Measurements from ENCODE around the gene STIL. TPM values are rescaled to one million over a fixed set of nuclear protein-coding genes. Genes with fewer than 3 reads are reported as not detected.
"Not testable (repeated sequence)": the region's sequence is repeated elsewhere in the genome, so short reads cannot be mapped to it uniquely, and the experiment has no call there.

Gene STIL
- polyA plus RNA-seq, result 1 to 10 TPM in 2 of 3 donors, under 1 TPM in 1; 0.54 to 1.8 (median 1.1) TPM

DNA sequence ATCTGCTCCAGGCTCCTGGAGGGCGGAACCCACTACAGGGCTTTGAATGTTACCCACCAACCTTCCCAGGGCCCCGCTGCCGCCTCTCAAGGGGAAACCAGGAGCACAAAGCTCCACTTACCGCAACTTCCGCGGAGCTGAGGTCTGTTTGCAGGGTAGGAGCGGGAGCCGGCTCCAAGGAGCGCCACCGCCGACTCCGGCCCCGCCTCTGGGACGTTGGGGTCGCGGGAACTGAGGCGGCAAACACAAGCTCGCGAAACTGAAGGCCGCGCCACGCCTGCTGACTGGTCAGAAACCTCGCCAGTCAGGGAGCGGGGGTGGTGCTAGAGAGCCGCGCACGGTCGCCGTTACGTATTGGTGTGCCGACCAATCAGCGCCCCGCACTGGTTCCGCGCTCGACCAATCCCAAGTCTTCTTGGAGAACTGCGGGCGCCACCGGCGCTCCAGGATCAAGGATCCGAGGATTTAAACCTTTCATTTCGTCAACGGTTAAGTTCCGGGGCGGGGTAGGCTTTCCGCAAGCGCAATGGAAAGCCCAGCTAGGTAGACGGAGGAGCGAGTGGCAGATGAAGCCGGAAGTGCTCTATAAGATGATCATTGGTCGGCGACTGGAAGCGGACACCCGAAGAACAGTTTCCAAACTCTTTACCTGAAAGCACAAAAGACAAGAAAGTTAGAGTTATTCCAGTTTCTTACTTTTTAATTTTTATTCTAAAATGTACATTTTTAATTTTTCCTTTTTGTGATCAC lies at the start of gene STIL:
STIL (minus strand) TSS at position 233 of the 750 bp plus-strand sequence. CDS start 3,828 bp downstream, outside the sequence.
- peaks cover 15 to 18% of the 10 kb centered on the region in 2 donors for H3K4me1 Mint-ChIP-seq
- no peaks in the 10 kb centered on the region for H3K9me3 Mint-ChIP-seq

DNA sequence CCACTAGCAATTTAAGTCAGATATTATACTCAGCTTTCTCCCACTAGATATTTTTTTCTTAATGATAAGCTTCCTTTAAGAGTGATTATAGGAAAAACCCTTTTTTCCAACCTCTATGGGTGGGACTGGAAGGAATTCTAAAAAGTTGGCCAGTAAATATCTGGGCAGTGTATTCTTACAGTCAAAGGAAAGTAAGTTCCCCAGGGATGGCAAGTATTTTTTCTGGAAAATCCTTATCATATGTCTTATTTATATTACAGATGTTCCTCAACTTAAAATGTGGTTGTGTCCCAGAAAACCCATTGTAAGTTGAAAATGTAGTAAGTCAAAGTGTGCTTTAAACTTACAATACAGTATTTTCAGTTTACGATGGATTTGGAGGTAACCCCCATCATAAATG lies 48.9 kb upstream of the STIL start:
- no peak for DNase-seq
- H3K36me3 Mint-ChIP-seq, result no peaks in the 10 kb centered on the region
- no peak overlapping the region for H3K4me3 Mint-ChIP-seq
- H3K4me1 Mint-ChIP-seq, result peaks cover 7 to 11% of the 10 kb centered on the region in 2 donors
- H3K27ac Mint-ChIP-seq, result no peak overlapping the region
- H3K27me3 Mint-ChIP-seq (ENCODE audit: low read depth in 3 of 3), result peaks cover 0 to 3% (median 0%) of the 10 kb centered on the region in 3 donors
- no peaks in the 10 kb centered on the region for H3K9me3 Mint-ChIP-seq

More for the DNA sequence above, at the start of gene STIL:
- DNase-seq, result peak; percentile 94 to 95 (median 94)
- peak within 1 kb of the TSS; percentile 96 to 99 (median 98) for H3K27ac Mint-ChIP-seq
- peak within 1 kb of the TSS; percentile 91 to 99 (median 99) for H3K4me3 Mint-ChIP-seq
- H3K36me3 Mint-ChIP-seq, result no peaks in the 10 kb centered on the region
- peaks cover 4 to 10% (median 6%) of the 10 kb centered on the region in 3 donors for H3K27me3 Mint-ChIP-seq (ENCODE audit: low read depth in 3 of 3)

DNA sequence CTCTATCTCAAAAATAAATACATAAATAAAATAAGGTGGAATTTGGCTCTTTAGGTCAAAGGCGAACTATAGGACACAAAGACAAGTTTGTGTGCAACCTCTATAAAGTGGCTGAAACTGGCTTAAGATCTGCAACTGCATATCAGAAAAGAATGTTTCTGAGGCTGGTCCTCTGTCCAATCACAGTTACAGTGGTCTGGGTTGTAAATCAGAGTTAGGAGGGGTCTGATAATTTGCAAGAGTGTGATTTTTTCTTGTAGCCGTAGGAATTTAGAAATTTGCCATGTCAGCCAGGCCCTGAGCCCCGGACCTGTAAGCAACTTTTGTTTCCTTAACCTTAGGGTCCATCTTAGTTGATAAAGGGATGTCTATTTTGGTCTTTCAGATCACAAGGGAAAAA lies 47.4 kb upstream of the STIL start:
- H3K4me1 Mint-ChIP-seq, result peaks cover 6 to 11% of the 10 kb centered on the region in 2 donors
- H3K4me3 Mint-ChIP-seq, result no peak overlapping the region
- H3K36me3 Mint-ChIP-seq, result no peaks in the 10 kb centered on the region
- peaks cover 0 to 3% (median 0%) of the 10 kb centered on the region in 3 donors for H3K27me3 Mint-ChIP-seq (ENCODE audit: low read depth in 3 of 3)
- no peak overlapping the region for H3K27ac Mint-ChIP-seq
- DNase-seq, result no peak
- no peaks in the 10 kb centered on the region for H3K9me3 Mint-ChIP-seq

DNA sequence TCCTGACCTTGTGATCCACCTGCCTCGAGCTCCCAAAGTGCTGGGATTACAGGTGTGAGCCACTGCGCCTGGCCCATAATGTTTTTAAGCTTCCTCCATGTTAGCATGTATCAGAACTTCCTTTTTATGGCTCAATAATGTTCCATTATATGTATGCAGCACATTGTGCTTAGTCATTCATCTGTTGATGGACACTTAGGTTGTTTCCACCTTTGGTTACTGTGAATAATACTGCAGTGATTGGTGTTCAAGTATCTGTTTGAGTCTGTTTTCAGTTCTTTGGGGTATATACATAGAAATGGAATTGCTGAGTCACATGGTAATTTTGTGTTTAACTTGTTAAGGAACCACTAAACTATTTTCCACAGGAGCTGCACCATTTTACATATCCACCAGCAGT lies 37.4 kb upstream of the STIL start:
- Mint-ChIP-seq H3K36me3 (peaks cover 0 to 13% (median 0%) of the 10 kb centered on the region in 3 donors), H3K27ac (peak overlapping the region in 3 of 6 donors; percentile 6 to 39 (median 30)), H3K27me3 (ENCODE audit: low read depth in 3 of 3) (no peaks in the 10 kb centered on the region), H3K4me1 (peaks cover 16 to 49% of the 10 kb centered on the region in 2 donors), H3K9me3 (no peaks in the 10 kb centered on the region), H3K4me3 (no peak overlapping the region)
- no peak for DNase-seq

DNA sequence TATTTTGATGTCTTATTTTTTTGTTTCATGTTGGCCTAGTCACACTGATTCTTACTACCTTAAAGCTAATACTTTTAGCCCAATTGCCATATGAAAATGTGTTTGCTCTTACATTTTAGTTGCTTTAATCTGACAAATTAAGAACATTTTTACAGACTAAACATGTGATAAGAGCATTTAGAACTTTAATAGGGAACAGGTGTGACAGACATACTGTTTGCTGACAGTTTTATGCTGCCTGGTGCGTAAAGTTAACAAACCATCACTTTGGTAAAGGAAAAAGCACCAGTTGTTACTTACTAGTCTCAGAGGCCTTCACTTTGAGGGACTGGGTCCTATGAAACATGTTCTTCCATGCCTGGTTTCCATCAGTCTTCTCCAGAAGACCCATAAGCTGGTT lies 34.3 kb upstream of the STIL start:
- H3K27me3 Mint-ChIP-seq (ENCODE audit: low read depth in 3 of 3), result no peaks in the 10 kb centered on the region
- H3K9me3 Mint-ChIP-seq, result no peaks in the 10 kb centered on the region
- peaks cover 0 to 13% (median 0%) of the 10 kb centered on the region in 3 donors for H3K36me3 Mint-ChIP-seq
- H3K27ac Mint-ChIP-seq, result no peak overlapping the region
- no peak for DNase-seq
- H3K4me3 Mint-ChIP-seq, result no peak overlapping the region
- H3K4me1 Mint-ChIP-seq, result peaks cover 14 to 42% of the 10 kb centered on the region in 2 donors

DNA sequence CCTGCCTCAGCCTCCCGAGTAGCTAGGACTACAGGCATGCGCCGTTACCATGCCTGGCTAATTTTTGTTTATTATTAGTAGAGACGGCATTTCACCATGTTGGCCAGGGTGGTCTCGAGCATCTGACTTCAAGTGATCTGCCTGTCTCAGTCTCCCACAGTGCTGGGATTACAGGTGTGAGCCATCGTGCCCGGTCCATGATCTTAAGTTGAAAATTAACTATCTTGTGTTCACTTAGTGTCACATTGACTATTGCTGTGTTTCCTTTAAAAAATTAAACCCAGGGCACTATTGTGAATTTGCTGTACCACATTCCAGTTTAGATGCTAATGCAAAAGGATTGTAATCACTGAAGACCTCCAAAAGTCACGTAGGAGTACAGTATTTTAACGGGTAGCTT lies 33.8 kb upstream of the STIL start:
- Mint-ChIP-seq H3K36me3 (peaks cover 0 to 13% (median 0%) of the 10 kb centered on the region in 3 donors), H3K27ac (no peak overlapping the region)

DNA sequence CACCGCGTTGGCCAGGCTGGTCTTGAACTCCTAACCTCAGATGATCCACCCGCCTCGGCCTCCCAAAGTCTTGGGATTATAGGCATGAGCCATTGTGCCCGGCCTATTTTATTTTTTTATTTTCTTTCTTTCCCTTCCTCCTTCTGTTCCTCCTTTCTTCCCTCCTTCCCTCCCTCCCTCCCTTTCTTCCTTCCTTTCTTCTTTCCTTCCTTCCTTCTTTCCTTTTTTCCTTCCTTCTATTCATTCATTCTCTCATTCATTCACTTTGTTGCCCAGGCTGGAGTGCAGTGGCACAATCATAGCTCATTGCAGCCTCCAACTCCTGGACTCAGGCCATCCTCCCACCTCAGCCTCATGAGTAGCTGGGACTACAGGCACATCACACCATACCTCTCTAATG lies 33.0 kb upstream of the STIL start:
- not testable (repeated sequence) for H3K27ac Mint-ChIP-seq; H3K27me3 Mint-ChIP-seq (ENCODE audit: low read depth in 3 of 3); DNase-seq; H3K9me3 Mint-ChIP-seq; H3K4me3 Mint-ChIP-seq
- peaks cover 11 to 38% of the 10 kb centered on the region in 2 donors for H3K4me1 Mint-ChIP-seq
- H3K36me3 Mint-ChIP-seq, result peaks cover 0 to 13% (median 0%) of the 10 kb centered on the region in 3 donors

More for the DNA sequence above, 33.8 kb upstream of the STIL start:
- Mint-ChIP-seq H3K4me1 (peaks cover 14 to 38% of the 10 kb centered on the region in 2 donors), H3K27me3 (ENCODE audit: low read depth in 3 of 3) (no peaks in the 10 kb centered on the region), H3K9me3 (no peaks in the 10 kb centered on the region), H3K4me3 (no peak overlapping the region)
- DNase-seq, result no peak

DNA sequence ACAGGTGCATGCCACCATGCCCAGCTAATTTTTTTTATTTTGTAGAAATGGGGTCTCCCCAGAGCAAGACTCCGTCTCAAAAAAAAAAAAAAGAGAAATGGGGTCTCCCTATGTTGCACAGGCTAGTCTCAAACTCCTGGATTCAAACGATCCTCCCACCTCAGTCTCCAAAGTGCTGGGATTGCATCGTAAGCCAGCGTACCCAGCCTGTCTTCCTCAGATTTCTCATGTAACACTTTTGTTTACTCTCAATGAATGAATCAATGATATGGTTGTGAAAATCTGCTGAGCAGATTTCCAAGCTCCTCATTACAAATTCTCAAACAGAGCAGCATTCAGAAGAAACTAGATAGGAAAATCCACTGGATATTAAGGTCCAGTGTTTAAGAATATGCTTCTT lies 26.3 kb upstream of the STIL start:
- Mint-ChIP-seq H3K36me3 (no peaks in the 10 kb centered on the region), H3K27me3 (ENCODE audit: low read depth in 3 of 3) (peaks cover 0 to under 1% (median 0%) of the 10 kb centered on the region in 3 donors), H3K9me3 (no peaks in the 10 kb centered on the region), H3K27ac (no peak overlapping the region), H3K4me1 (peaks cover 6 to 26% of the 10 kb centered on the region in 2 donors), H3K4me3 (no peak overlapping the region)
- DNase-seq, result no peak

DNA sequence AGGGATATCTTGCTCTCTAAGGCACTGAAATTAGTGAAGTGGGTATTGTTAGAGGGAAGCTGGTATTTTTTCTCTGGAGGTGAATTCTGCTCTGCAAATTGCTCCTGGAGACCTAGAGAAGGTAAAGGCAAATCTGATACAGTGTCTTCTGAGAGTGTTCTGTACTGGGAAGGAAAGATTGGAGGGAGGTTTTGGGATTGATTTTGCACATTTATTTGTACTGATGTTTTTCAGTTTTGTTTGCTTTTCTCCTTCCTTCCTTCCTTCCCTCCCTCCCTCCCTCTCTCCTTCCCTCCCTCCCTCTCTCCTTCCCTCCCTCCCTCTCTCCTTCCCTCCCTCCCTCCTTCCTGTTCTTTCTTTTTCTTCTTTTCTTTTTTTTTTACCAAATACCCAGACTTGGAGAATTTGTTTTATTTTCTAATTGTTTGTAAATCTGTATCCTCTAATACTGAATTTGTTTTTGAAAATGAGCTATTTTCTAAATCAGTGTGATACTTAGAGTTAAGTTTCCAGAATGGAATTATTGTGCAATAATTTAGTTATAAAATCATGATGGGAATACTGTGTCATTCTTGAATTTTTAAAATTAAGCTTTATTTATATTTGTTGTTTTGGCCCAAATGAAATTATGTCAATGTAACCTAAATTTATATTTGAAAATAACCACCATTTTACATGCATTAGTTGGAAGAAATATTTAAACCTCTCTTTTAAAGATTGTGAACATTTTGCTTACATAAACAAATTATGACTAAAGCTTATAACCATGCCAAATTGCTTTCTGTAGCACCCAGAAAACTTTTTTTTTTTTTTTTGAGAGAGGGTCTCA lies 24.5 kb upstream of the STIL start:
- no peaks in the 10 kb centered on the region for H3K36me3 Mint-ChIP-seq
- no peak overlapping the region for H3K4me3 Mint-ChIP-seq
- no peaks in the 10 kb centered on the region for H3K9me3 Mint-ChIP-seq
- DNase-seq, result no peak
- H3K27ac Mint-ChIP-seq, result no peak overlapping the region
- peaks cover 16 to 29% of the 10 kb centered on the region in 2 donors for H3K4me1 Mint-ChIP-seq
- peaks cover 0 to 9% (median 5%) of the 10 kb centered on the region in 3 donors for H3K27me3 Mint-ChIP-seq (ENCODE audit: low read depth in 3 of 3)

DNA sequence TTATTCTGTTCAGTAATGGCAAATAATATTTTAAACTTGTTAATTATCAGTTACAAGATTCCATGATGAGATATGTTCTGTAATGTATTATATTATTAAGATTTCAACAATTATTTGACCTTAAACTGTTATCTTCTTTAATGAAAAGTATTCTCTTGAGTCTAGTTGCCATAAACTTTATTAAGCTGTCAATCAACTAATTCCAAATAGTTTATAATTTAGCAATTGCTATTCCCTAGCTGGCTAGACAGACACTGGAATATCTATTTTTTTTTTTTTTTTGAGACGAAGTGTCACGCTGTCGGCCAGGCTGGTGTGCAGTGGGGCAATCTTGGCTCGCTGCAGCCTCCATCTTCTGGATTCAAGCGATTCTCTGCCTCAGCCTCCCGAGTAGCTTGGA lies 23.4 kb upstream of the STIL start:
- peaks cover 16 to 29% of the 10 kb centered on the region in 2 donors for H3K4me1 Mint-ChIP-seq
- no peaks in the 10 kb centered on the region for H3K9me3 Mint-ChIP-seq
- no peaks in the 10 kb centered on the region for H3K36me3 Mint-ChIP-seq
- no peak for DNase-seq
- H3K27ac Mint-ChIP-seq, result no peak overlapping the region
- H3K27me3 Mint-ChIP-seq (ENCODE audit: low read depth in 3 of 3), result peaks cover 0 to 9% (median 5%) of the 10 kb centered on the region in 3 donors
- H3K4me3 Mint-ChIP-seq, result no peak overlapping the region

DNA sequence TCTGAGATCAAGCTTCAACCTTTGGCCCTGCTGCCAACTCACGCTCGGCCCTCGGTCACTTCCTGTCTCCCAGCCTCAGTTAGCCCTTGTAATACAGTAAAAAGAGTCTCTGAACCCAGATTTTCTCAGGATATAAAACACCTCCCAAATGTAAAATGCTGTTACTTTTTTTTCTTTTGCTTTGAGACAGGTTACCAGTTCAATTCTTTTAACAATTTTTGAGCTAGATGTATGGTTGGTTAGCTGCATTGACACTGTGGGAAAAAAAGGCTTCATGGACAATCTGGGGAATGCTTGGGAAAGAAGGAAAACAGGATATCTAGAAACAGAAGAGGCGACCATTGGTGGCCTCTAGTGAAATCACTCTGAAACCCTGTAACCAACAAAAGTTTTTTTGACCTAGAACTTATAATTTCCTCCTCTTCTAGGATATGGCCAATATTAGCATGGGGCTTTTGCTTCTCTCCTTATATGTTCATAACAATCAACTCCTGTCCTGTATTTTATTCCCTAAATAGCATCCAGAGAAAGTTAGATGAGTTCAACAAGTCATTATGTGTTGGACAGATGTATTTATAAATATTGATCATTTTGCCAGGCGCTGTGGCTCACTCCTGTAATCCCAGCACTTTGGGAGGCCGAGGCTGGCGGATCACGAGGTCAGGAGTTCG lies 21.0 kb upstream of the STIL start:
- Mint-ChIP-seq H3K27ac (peak overlapping the region; percentile 84 to 95 (median 94)), H3K4me3 (peak overlapping the region in 4 of 5 donors; percentile 93 to 95 (median 94)), H3K4me1 (peaks cover 14 to 29% of the 10 kb centered on the region in 2 donors), H3K27me3 (ENCODE audit: low read depth in 3 of 3) (peaks cover 2 to 9% (median 7%) of the 10 kb centered on the region in 3 donors), H3K36me3 (no peaks in the 10 kb centered on the region), H3K9me3 (no peaks in the 10 kb centered on the region)
- peak in 1 of 3 donors; percentile 4 for DNase-seq

DNA sequence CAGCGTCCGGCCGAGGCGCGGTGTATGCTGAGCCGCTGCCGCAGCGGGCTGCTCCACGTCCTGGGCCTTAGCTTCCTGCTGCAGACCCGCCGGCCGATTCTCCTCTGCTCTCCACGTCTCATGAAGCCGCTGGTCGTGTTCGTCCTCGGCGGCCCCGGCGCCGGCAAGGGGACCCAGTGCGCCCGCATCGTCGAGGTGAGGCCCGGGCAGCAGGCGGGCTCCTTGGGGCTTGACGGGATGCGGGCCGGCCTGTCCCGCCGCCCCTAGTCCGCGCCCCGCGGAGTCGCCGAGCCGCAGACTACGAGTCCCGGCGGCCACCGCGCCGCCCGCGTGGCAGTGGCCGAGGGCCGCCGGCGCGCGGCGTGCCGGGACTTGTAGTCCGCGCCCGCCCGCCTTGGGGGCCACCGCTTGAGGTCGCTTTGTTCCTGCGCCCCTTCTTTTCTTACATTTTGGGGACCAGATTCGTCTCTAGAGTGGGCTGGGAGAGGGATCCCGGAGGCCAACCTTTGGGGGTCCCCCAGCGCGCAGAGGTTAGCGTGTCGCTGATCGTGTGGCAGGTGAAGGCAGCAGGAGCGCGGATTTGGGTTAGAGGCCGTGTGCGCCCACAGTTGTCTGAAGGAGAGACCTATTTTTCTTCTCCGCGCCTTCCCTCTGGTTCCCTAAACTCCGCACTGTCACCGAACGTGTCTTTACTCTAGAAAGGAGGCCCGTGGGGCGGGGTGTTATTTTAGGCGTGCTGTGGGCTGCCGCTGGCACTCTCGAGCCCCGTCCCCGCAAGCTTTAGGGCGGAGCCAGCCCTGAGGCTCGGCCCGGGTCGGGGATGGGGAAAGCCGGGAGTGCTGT lies 20.2 kb upstream of the STIL start:
- Mint-ChIP-seq H3K9me3 (no peaks in the 10 kb centered on the region), H3K27ac (peak overlapping the region; percentile 84 to 95 (median 94)), H3K36me3 (no peaks in the 10 kb centered on the region), H3K27me3 (ENCODE audit: low read depth in 3 of 3) (peaks cover 2 to 9% (median 7%) of the 10 kb centered on the region in 3 donors), H3K4me1 (peaks cover 14 to 29% of the 10 kb centered on the region in 2 donors), H3K4me3 (peak overlapping the region in 4 of 5 donors; percentile 93 to 95 (median 94))
- peak; percentile 77 to 80 (median 78) for DNase-seq

DNA sequence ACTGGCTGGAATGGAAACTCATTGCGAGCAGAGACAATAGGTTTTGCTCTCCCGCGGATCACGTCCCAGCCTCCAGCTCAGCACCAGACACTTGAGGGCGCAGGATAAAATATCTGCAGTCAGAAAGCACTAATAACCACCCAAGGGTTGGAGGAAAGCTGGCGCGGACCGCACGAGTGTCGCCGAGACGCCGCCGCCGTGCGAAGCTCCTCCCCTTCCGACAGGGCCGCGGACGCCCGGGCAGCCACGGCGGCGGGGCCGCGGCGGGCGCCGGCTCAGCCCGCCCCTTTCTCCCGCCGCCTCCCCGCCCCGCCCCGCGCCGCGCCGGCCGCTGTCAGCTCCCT lies 19.6 kb upstream of the STIL start, which contains the start of gene CMPK1:
CMPK1 (plus strand) TSS at position 213 of the 344 bp plus-strand sequence. CDS start 156 bp downstream, outside the sequence.
- H3K9me3 Mint-ChIP-seq, result no peaks in the 10 kb centered on the region
- peak in 2 of 3 donors; percentile 80 for DNase-seq
- peak within 1 kb of the TSS; percentile 84 to 95 (median 94) for H3K27ac Mint-ChIP-seq
- peak within 1 kb of the TSS in 4 of 5 donors; percentile 93 to 95 (median 94) for H3K4me3 Mint-ChIP-seq
- H3K36me3 Mint-ChIP-seq, result no peaks in the 10 kb centered on the region
- peaks cover 14 to 27% of the 10 kb centered on the region in 2 donors for H3K4me1 Mint-ChIP-seq
- H3K27me3 Mint-ChIP-seq (ENCODE audit: low read depth in 3 of 3), result peaks cover 2 to 9% (median 7%) of the 10 kb centered on the region in 3 donors

Measured in immature natural killer cell (primary cell).